ENCODE measurements around the gene LYZL1.

DNA sequence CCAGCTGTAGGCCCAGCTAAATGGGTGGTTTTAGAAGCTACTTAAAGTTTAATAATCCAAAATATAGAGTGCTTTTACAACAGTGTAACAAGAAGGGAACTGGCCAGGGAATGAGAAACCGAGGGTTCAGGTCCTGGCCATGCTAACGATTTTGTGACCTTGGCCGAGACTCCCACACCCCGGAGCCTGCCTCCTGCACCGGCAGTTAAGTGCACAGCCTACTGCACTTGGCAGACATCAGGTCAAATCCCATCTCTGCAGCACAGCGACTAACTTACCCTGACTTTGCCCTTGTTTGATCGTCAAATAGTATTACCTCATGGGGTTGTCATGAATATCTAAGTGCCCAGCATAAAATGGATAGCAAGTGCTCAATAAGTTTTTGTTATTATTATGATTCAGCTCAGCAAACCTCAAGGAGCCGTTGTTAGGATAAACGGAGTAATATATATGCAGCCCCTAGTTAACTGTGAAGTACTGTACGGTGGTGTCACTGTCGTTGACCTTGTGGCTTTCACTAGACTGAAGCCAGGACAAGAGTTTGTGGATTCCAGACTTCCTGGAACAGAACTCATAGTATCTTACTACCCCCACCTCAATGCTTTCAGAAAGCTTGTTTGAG is 35.5 kb downstream of the LYZL1 start:
- TF ChIP-seq, protein P1, sequence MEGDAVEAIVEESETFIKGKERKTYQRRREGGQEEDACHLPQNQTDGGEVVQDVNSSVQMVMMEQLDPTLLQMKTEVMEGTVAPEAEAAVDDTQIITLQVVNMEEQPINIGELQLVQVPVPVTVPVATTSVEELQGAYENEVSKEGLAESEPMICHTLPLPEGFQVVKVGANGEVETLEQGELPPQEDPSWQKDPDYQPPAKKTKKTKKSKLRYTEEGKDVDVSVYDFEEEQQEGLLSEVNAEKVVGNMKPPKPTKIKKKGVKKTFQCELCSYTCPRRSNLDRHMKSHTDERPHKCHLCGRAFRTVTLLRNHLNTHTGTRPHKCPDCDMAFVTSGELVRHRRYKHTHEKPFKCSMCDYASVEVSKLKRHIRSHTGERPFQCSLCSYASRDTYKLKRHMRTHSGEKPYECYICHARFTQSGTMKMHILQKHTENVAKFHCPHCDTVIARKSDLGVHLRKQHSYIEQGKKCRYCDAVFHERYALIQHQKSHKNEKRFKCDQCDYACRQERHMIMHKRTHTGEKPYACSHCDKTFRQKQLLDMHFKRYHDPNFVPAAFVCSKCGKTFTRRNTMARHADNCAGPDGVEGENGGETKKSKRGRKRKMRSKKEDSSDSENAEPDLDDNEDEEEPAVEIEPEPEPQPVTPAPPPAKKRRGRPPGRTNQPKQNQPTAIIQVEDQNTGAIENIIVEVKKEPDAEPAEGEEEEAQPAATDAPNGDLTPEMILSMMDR (IDR thresholded peaks at IDR 0.05; ENCODE audit: poor library complexity, severe bottlenecking): no peak
- TF ChIP-seq RAD21 (conservative IDR thresholded peaks at IDR 0.05) (no peak), EZH2 (IDR thresholded peaks at IDR 0.05; ENCODE audit: borderline replicate concordance, insufficient read depth, low read length, poor library complexity, severe bottlenecking) (no peak), POLR2AphosphoS5 (IDR thresholded peaks at IDR 0.05) (no peak), MXI1 (conservative IDR thresholded peaks at IDR 0.05; ENCODE audit: poor library complexity, severe bottlenecking) (no peak), EP300 (conservative IDR thresholded peaks at IDR 0.05; ENCODE audit: poor library complexity, severe bottlenecking) (no peak), TAF1 (IDR thresholded peaks at IDR 0.05; ENCODE audit: low read depth) (no peak), SMC3 (conservative IDR thresholded peaks at IDR 0.05; ENCODE audit: poor library complexity) (no peak)
- TF ChIP-seq, protein P2, sequence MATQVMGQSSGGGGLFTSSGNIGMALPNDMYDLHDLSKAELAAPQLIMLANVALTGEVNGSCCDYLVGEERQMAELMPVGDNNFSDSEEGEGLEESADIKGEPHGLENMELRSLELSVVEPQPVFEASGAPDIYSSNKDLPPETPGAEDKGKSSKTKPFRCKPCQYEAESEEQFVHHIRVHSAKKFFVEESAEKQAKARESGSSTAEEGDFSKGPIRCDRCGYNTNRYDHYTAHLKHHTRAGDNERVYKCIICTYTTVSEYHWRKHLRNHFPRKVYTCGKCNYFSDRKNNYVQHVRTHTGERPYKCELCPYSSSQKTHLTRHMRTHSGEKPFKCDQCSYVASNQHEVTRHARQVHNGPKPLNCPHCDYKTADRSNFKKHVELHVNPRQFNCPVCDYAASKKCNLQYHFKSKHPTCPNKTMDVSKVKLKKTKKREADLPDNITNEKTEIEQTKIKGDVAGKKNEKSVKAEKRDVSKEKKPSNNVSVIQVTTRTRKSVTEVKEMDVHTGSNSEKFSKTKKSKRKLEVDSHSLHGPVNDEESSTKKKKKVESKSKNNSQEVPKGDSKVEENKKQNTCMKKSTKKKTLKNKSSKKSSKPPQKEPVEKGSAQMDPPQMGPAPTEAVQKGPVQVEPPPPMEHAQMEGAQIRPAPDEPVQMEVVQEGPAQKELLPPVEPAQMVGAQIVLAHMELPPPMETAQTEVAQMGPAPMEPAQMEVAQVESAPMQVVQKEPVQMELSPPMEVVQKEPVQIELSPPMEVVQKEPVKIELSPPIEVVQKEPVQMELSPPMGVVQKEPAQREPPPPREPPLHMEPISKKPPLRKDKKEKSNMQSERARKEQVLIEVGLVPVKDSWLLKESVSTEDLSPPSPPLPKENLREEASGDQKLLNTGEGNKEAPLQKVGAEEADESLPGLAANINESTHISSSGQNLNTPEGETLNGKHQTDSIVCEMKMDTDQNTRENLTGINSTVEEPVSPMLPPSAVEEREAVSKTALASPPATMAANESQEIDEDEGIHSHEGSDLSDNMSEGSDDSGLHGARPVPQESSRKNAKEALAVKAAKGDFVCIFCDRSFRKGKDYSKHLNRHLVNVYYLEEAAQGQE (IDR thresholded peaks at IDR 0.05; ENCODE audit: borderline replicate concordance): no peak
